Fibroblast of villous mesenchyme (primary cell): ENCODE data around the gene P4HB. TPM values are rescaled to one million over a fixed set of nuclear protein-coding genes. Genes with fewer than 3 reads are reported as not detected.

Experiments used
- DNase-seq: peaks from one replicate; pipeline ENCODE4 v3.0.0-alpha.2; 2010; ENCODE audit warnings: low read depth
- H3K4me3 ChIP-seq: 2 replicates; pipeline ENCODE4 v1.5.1; 2011; ENCODE audit warnings: low read depth, mild to moderate bottlenecking, low read length
- total RNA-seq: library from RNA; depleted of rRNA; stranded (reverse); fragments of >200 nt; gene quantifications from 2 replicates; pipeline ENCODE4 v1.2.3, GENCODE V29; 2012
- TF ChIP-seq, protein P1 (sequence below): IDR thresholded peaks from 2 replicates; pipeline ENCODE4 v1.5.1; 2012; ENCODE audit warnings: low read depth, mild to moderate bottlenecking, low read length; ENCODE audit not compliant: insufficient read depth

The P4HB gene
- total RNA-seq, 1 donor = 735 TPM

DNA sequence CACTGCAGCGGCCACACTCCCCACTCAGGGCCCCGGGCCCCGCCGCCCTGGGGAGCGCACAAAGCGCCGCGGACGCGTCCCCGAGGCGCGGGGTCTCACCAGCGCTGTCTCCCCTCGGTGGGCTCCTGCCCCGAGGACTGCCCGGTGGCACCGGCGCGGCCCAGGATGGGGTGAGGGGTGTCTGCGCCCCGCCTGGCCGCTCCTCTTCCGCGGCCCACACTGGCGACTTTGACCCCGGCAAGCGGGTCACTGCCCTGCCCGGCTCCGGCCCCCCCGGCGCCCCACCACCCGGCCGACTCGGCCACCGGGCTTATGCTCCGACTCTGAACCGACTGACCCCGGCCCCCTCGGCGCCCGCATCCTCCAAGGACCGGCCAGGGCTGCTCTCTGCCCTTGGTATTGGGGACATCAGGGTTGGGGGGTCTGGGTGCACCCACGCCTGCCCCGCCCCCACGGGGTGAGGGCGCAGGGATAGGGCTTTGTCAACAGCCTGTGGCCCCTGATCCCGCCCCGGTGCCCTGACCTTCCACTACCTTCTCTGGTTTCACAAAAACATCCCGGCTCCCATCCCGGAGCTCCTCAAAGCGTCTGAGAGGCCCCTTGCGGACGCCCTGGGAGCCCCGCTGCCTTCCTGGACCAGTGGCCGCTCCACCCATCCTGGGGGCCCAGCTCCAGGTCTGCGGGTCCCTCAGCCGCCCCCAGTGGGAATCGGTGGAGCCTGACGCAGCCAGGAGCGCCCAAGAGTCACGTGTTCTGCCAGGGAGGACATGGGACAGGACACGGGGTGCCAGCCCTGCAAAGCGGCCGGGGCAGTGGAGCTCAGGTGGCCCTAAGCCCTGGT is 55.6 kb downstream of the P4HB start:
- DNase-seq = no peak
- TF ChIP-seq, protein P1, sequence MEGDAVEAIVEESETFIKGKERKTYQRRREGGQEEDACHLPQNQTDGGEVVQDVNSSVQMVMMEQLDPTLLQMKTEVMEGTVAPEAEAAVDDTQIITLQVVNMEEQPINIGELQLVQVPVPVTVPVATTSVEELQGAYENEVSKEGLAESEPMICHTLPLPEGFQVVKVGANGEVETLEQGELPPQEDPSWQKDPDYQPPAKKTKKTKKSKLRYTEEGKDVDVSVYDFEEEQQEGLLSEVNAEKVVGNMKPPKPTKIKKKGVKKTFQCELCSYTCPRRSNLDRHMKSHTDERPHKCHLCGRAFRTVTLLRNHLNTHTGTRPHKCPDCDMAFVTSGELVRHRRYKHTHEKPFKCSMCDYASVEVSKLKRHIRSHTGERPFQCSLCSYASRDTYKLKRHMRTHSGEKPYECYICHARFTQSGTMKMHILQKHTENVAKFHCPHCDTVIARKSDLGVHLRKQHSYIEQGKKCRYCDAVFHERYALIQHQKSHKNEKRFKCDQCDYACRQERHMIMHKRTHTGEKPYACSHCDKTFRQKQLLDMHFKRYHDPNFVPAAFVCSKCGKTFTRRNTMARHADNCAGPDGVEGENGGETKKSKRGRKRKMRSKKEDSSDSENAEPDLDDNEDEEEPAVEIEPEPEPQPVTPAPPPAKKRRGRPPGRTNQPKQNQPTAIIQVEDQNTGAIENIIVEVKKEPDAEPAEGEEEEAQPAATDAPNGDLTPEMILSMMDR = no peak
- H3K4me3 ChIP-seq = no peak overlapping the region

DNA sequence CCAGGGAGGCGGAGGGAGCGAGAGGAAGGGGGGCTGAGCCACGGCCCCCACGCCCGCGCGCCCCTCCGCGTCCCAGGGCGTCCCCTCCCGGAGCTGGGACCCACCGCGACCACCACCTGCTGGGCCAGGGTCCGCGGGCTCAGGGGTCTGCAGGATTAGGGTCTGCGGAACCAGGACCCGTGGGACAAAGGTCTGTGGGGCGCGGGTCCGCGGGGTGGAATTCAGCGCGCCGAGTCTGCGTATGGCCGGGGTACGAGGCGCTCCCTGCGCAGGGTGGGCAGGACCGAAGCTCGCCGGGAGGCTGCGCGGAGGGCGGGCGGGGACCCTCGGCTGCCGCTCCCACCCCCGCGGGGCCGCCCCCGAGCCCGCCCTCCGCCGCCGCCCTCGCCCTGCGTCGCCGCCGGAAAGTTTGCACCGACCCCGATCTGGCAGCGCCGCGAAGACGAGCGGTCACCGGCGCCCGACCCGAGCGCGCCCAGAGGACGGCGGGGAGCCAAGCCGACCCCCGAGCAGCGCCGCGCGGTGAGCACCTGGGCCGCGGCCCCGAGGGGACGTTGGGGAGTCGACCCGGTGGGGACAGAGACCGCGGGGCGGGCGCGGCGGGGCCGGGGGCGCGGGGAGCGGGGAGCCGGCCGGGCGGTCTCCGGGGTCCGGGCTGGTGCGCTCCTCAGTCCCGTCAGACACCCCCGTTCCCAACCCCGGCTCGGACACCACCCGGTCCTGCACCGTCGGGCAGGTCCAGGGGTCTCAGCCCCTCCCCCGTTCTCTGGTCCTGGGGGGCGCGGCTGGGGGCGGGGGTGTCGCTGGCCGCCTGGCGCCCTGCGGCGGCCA is 56.4 kb downstream of the P4HB start, which contains the start of gene GCGR:
Gene GCGR, plus strand, starts transcription at position 423 of the 831 bp plus-strand sequence. CDS start 4,869 bp downstream, outside the sequence.
- H3K4me3 ChIP-seq = no peak within 1 kb of the TSS
- DNase-seq = no peak
- TF ChIP-seq, protein P1 = no peak

DNA sequence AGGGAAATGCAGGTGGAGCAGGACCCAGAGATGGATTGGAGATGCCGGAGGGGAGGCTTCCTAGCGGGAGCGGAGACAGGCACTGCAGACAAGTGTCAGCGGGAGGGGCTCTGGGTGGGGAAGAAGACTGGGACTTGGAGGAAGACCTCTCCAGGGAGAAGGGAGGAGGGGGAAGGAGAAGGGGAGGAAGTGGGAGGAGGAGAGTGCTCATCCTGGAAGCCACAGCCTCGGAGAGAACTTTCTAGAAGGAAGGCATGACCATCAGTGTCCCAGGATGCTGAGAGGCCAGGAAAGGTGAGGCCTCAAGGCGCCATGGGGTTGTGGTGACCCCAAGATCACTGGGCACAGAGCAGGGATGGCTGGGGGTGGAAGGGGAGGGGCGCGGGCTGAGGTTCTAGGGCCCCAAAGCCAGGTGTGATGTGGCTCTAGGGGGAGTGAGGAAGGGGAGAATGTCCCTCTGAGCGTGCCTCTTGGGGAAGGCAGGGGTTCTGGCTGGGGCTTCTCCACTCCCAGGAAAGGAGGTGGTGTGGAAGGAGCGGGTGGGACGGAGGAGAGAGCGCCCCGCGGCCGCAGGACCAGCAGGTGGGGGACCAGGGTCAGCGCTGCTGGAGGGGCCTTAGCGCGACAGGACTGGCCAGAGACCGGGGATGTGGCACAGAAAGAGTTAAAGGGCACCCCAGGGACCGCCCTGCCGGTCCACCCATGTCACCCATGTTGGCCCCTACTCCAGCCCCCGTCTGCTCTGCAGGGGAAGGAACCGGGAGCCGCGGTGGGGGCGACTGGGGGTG is 57.3 kb downstream of the P4HB start:
- TF ChIP-seq, protein P1 = no peak
- H3K4me3 ChIP-seq = no peak overlapping the region
- no peak for DNase-seq

DNA sequence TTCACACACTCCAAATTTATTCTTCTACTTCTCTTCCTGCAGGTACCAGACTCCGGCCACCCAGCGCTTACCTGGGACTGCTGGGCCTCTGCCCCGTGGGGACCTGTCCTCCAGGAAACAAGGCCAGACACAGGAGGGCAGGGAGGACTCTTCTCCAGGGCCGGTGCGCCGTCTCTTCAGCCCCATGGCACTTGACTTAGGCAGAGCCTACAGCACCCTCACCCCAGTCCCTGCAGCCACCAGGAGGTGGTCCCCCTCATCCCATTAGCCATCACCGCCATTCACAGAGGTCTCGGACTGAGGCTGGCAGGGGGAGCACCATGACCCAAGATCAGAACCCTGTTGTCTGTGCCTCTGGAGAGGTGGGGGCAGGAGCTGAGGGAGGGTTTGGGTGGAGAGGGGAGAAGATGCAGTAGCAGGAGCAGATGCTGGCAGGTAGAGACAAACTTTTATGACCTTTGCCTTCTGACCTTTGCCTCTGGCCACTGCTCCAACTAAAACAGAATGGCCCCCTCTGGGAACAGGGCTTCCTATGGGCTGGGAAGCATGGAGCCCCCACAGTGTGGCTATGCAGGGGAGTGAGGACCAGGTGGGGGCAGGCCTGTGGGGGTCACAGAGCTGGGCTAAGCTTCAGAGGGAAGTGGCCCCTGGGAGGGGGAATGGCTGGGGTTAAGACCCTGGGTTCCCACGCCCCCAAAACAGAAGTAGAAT is 58.1 kb downstream of the P4HB start:
- DNase-seq = no peak
- TF ChIP-seq, protein P1 = no peak

DNA sequence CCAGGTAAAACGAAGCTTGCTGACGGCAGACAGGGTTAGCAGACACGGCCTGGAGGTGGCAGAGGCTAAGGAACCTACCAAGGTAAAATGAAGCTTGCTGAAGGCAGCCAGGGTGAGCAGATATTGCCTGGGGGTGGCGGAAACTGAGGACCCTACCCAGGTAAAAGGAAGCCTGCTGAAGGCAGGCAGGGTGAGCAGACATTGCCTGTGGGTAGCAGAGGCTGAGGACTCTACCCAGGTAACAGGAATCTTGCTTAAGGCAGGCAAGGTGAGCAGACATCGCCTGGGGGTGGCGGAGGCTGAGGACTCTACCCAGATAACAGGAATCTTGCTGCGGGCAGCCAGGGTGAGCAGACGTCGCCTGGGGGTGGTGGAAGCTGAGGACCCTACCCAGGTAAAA is 59.0 kb downstream of the P4HB start:
- no peak for DNase-seq
- no peak overlapping the region for H3K4me3 ChIP-seq
- TF ChIP-seq, protein P1 = no peak

More for the DNA sequence above, 58.1 kb downstream of the P4HB start:
- no peak overlapping the region for H3K4me3 ChIP-seq

DNA sequence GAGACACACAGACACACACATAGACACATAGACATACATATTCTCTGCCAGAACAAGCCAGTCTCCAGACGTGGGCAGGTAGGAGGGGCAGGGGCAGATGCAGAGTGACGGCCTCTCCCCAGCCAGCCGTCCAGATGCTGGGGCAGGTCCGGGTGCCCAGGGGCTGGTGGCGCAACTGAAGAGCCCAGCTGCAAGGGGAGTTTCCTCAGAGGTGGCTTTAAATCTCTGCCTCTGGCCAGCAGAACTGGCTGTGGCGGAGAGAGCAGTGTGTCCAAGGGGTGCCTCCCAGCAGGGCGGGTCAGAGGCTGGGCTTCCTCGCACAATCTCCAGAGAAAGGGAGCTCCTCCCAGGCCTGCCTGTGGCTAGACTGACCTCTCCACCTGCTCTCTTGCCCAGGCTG is 65.8 kb downstream of the P4HB start:
- peak; percentile 73 for DNase-seq
- TF ChIP-seq, protein P1 = no peak
- H3K4me3 ChIP-seq = no peak overlapping the region
